GM12873 (cell line): Measurements from ENCODE around the gene DCUN1D2.

ENCODE experiments used
- CTCF ChIP-seq: IDR thresholded peaks from 2 replicates; pipeline ENCODE4 v1.5.1; 2012; ENCODE audit warnings: low read depth, mild to moderate bottlenecking, moderate library complexity, low read length, control low read depth; ENCODE audit not compliant: insufficient read depth; ENCODE audit errors: missing control alignments

Gene DCUN1D2

GRCh38 chr13:113407531-113408393 lies 82.7 kb downstream of the DCUN1D2 start:
- no peak for TF ChIP-seq CTCF

GRCh38 chr13:113407103-113407530 lies 83.4 kb downstream of the DCUN1D2 start:
- no peak for TF ChIP-seq CTCF

GRCh38 chr13:113406321-113407102 lies 84.0 kb downstream of the DCUN1D2 start:
- no peak for TF ChIP-seq CTCF
